WTC11 (cell line): Measurements from ENCODE around the gene LGALS9B. TPM values are rescaled to one million over a fixed set of nuclear protein-coding genes. Genes with fewer than 3 reads are reported as not detected.
"Not testable (repeated sequence)": the region's sequence is repeated elsewhere in the genome, so short reads cannot be mapped to it uniquely, and the experiment has no call there.

ENCODE experiments used
- ATAC-seq: fragments of 200-7000 bp; cut with Tn5 transposase; 2 replicates; pipeline ENCODE4 v1.10.0; 2021; ENCODE audit warnings: mild to moderate bottlenecking, moderate library complexity
- CTCF ChIA-PET: fragments of 300-600 bp; sonication (Branson Sonifier 250); formaldehyde crosslinking; loops from one replicate; lab custom pipeline; 2021; ENCODE audit warnings: antibody characterized with exemption; lab: Charles Lee
- POLR2A ChIA-PET: fragments of 350-600 bp; sonication (Branson Sonifier 250); formaldehyde crosslinking; loops from one replicate; lab custom pipeline; 2021; ENCODE audit warnings: antibody characterized with exemption; lab: Charles Lee
- DNase-seq: peaks from one replicate; pipeline ENCODE4 v3.0.0; 2021; ENCODE audit warnings: low spot score
- H3K27ac Mint-ChIP-seq: 2 replicates; pipeline ENCODE4 v1.8.0; 2021; ENCODE audit warnings: mixed read lengths
- H3K27me3 Mint-ChIP-seq: 2 replicates; pipeline ENCODE4 v1.8.0; 2021; ENCODE audit warnings: low read depth, mild to moderate bottlenecking, moderate library complexity, mixed read lengths
- H3K36me3 Mint-ChIP-seq: 2 replicates; pipeline ENCODE4 v1.8.0; 2021; ENCODE audit warnings: mixed read lengths
- H3K4me1 Mint-ChIP-seq: 2 replicates; pipeline ENCODE4 v1.8.0; 2022; ENCODE audit warnings: mixed read lengths
- H3K4me3 Mint-ChIP-seq: 2 replicates; pipeline ENCODE4 v1.8.0; 2021; ENCODE audit warnings: mild to moderate bottlenecking, moderate library complexity, mixed read lengths
- H3K9me3 Mint-ChIP-seq: 2 replicates; pipeline ENCODE4 v1.8.0; 2021; ENCODE audit warnings: mixed read lengths
- total RNA-seq: library from RNA; stranded (reverse); gene quantifications from 3 replicates; pipeline ENCODE4 v1.2.3, GENCODE V29; 2021

Gene LGALS9B
- total RNA-seq, 1 experiment from 2014 or later = not detected

- H3K4me1 Mint-ChIP-seq, DNase-seq, CTCF ChIA-PET, H3K36me3 Mint-ChIP-seq, H3K4me3 Mint-ChIP-seq, ATAC-seq, H3K27me3 Mint-ChIP-seq, POLR2A ChIA-PET, H3K27ac Mint-ChIP-seq, H3K9me3 Mint-ChIP-seq: not testable (repeated sequence)
Measured at GRCh38 chr17:20440665-20441064, 26.7 kb downstream of the LGALS9B start.

- H3K4me3 Mint-ChIP-seq, H3K36me3 Mint-ChIP-seq, H3K27me3 Mint-ChIP-seq, ATAC-seq, DNase-seq, H3K27ac Mint-ChIP-seq, H3K9me3 Mint-ChIP-seq, CTCF ChIA-PET, POLR2A ChIA-PET, H3K4me1 Mint-ChIP-seq: not testable (repeated sequence)
Measured at GRCh38 chr17:20435166-20435565, 32.2 kb downstream of the LGALS9B start.

GRCh38 chr17:20433382-20433781, 34.0 kb downstream of the LGALS9B start:
- POLR2A ChIA-PET, CTCF ChIA-PET, H3K36me3 Mint-ChIP-seq, H3K27ac Mint-ChIP-seq, H3K9me3 Mint-ChIP-seq, H3K4me3 Mint-ChIP-seq, H3K4me1 Mint-ChIP-seq, H3K27me3 Mint-ChIP-seq, DNase-seq: not testable (repeated sequence)
- peak; percentile 34; the same call in 1 of the 2 replicates for ATAC-seq

- H3K4me3 Mint-ChIP-seq, H3K9me3 Mint-ChIP-seq, H3K27me3 Mint-ChIP-seq, ATAC-seq, H3K36me3 Mint-ChIP-seq, H3K27ac Mint-ChIP-seq, H3K4me1 Mint-ChIP-seq, POLR2A ChIA-PET, DNase-seq, CTCF ChIA-PET: not testable (repeated sequence)
Measured at GRCh38 chr17:20427264-20427663, 40.1 kb downstream of the LGALS9B start.

DNA sequence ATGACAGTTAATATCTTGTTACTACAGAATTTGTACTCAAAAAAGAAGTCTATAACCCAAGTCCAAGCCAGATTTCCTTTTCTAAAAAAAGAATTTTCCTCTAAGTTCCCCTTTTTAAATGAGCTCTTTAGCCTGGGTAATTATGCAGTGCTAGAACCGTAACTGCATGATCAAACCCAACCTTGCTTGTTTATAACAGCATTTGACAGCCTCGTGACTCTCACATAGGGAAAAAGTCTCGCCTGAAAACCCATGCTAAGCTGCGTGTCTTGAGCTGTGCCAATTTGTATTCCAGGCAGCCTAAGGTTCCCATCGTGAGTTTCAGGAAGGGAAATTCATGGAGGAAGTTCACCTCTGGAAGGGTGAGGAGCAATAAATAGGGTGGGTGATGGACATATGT, 44.5 kb downstream of the LGALS9B start:
- H3K27ac Mint-ChIP-seq, CTCF ChIA-PET: not testable (repeated sequence)

DNA sequence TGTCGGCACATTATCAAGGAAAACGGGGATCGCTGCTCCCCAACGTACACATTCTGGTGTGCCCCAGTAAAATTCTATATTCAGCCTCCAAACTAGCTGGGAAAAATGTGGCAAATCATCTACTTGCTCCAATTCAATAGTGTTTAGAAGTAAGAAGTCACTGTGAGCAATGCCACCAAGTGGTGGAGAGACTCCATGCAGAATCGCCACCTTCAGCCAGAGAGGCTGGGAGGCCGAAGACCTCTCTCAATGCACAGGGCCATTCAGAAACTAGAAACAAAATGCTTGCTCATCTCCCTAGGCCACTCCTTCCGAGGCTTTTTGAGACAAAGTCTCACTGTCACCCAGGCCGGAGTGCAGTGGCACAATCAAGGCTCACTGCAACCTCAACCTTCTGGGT, 48.5 kb downstream of the LGALS9B start:
- H3K27me3 Mint-ChIP-seq, H3K4me3 Mint-ChIP-seq, POLR2A ChIA-PET, CTCF ChIA-PET, DNase-seq, H3K4me1 Mint-ChIP-seq, H3K27ac Mint-ChIP-seq, H3K36me3 Mint-ChIP-seq, H3K9me3 Mint-ChIP-seq: not testable (repeated sequence)
- ATAC-seq = peak; percentile 72

More for the DNA sequence above, 44.5 kb downstream of the LGALS9B start:
- DNase-seq, H3K36me3 Mint-ChIP-seq, POLR2A ChIA-PET, H3K27me3 Mint-ChIP-seq, ATAC-seq, H3K9me3 Mint-ChIP-seq, H3K4me1 Mint-ChIP-seq, H3K4me3 Mint-ChIP-seq: not testable (repeated sequence)

DNA sequence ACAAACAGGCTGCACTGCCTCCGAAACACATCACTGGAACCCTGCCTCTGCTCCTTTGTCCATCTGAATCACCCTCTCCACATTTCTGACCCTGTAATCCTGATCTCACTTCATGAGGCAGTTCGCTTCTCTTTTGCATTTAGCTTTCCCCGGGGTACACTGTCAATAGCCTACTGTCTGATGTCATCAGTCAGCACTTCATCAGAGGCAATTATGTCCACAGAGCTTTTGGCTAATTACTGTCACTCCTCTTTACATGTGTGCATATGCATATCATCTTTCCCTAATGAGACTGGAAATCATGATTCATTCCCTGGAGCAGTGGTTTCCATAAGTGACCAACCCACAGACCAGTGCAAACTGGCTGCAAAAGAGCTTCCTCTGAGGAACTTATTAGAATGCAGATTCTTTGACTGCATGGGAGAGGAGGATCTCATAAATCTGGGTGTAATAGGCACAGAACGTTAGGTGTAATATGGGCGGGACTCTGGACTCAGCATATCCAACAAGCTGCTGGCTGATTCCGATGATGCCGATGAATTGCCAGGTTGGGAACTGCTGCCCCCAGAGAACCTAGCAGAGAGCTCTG, 49.8 kb downstream of the LGALS9B start:
- H3K4me1 Mint-ChIP-seq, H3K9me3 Mint-ChIP-seq, ATAC-seq, H3K4me3 Mint-ChIP-seq, CTCF ChIA-PET, H3K27ac Mint-ChIP-seq, H3K27me3 Mint-ChIP-seq, DNase-seq, H3K36me3 Mint-ChIP-seq, POLR2A ChIA-PET: not testable (repeated sequence)

GRCh38 chr17:20416381-20416911, 50.9 kb downstream of the LGALS9B start:
- H3K27me3 Mint-ChIP-seq, ATAC-seq, H3K36me3 Mint-ChIP-seq, DNase-seq, POLR2A ChIA-PET, H3K4me1 Mint-ChIP-seq, H3K4me3 Mint-ChIP-seq, CTCF ChIA-PET, H3K9me3 Mint-ChIP-seq, H3K27ac Mint-ChIP-seq: not testable (repeated sequence)

- CTCF ChIA-PET, H3K4me3 Mint-ChIP-seq, H3K36me3 Mint-ChIP-seq, H3K27me3 Mint-ChIP-seq, H3K4me1 Mint-ChIP-seq, DNase-seq, ATAC-seq, H3K27ac Mint-ChIP-seq, H3K9me3 Mint-ChIP-seq, POLR2A ChIA-PET: not testable (repeated sequence)
Measured at GRCh38 chr17:20415479-20415878, 51.9 kb downstream of the LGALS9B start.

DNA sequence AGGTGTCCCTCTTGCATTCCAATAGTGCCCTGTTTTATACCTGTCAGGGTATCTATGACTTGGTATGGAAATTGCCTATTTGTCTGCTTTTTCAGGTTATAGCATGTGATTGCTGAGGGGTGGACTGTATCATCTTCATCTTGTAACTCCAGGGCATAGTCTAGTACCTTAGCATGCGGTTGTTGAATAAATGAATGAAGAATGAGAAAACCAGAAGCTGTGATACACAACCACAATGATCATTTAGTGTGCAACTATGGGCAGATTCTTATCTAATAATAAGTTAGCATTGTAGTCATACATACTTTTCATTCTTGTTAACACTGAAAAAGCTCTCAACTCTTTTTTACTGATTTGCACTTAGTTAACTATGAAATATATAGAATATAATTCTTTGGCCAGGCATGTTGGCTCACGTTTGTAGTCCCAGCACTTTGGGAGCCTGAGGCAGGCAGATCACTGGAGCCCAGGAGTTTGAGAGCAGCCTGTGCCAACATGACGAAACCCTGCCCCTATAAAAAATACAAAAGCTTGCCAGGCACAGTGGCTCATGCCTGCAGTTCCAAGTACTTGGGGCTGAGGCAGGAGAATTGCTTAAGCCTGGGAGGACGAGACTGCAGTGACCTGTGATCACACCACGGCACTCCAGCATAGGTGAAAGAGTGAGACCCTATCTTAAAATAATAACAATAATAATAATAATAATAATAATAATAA, 65.9 kb downstream of the LGALS9B start:
- CTCF ChIA-PET, DNase-seq, H3K9me3 Mint-ChIP-seq, H3K36me3 Mint-ChIP-seq, H3K27me3 Mint-ChIP-seq, POLR2A ChIA-PET, H3K27ac Mint-ChIP-seq, ATAC-seq, H3K4me1 Mint-ChIP-seq, H3K4me3 Mint-ChIP-seq: not testable (repeated sequence)

DNA sequence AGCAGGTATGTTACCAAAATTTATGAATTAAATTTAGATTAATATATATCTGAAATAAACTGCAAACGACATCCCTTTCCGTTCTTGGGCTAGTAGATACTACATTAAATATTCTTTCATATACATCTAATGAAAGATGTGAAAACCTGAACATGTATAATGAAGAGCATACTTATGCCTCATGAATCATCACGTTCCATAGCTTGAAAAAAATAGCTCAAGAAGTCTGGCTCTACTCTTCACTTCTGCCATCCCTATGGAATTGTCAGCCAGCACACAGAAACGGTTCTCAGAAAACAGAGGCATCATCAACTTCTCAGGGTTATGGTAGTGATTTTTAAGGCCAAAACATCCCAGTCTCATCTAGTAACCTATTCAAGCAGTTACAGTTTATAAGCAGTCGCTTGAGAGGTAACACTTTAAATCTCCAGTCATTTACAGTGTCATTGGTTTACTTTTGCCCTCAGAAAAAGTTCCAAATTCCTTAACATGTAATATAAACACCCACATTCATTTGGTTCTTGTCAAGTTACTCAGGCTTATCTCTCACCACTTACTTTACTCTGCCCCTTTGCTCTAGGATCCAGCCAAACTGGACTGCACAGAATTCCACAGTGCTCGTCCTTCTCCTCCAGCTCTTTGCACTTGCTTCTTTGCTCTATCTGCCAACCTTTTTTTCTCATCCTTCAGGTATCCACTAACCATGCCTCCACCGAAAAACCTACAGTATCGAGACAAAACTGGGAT, 66.6 kb downstream of the LGALS9B start:
- H3K4me1 Mint-ChIP-seq, H3K4me3 Mint-ChIP-seq, H3K36me3 Mint-ChIP-seq, CTCF ChIA-PET, H3K27ac Mint-ChIP-seq, ATAC-seq, H3K9me3 Mint-ChIP-seq, H3K27me3 Mint-ChIP-seq, DNase-seq, POLR2A ChIA-PET: not testable (repeated sequence)
